Sigmoid colon (tissue), 7 donors: ENCODE data around the gene GPR63. TPM values are rescaled to one million over a fixed set of nuclear protein-coding genes. Genes with fewer than 3 reads are reported as not detected.

Experiments
- DNase-seq: peaks from one replicate; pipeline ENCODE4 v3.0.0-alpha.2; 2019
- H3K27ac ChIP-seq, 4 donors: fragments of 200-600 bp; sonication (generic); one replicate each; pipeline ENCODE4 v1.5.1; 2016 to 2019; ENCODE audit warnings: mild to moderate bottlenecking in 1 of 4
- H3K27me3 ChIP-seq, 3 donors: fragments of 200-600 bp; sonication (generic); one replicate each; pipeline ENCODE4 v1.5.1; 2019; ENCODE audit warnings: mild to moderate bottlenecking in 1 of 3
- H3K36me3 ChIP-seq, 4 donors: fragments of 200-600 bp; sonication (generic); one replicate each; pipeline ENCODE4 v1.5.1; 2016 to 2019
- H3K4me1 ChIP-seq, 4 donors: fragments of 200-600 bp; sonication (generic); one replicate each; pipeline ENCODE4 v1.5.1; 2017 to 2019
- H3K4me3 ChIP-seq, 4 donors: fragments of 200-600 bp; sonication (generic); one replicate each; pipeline ENCODE4 v1.5.1; 2017 to 2019; ENCODE audit warnings: mild to moderate bottlenecking in 2 of 4, moderate library complexity in 1 of 4
- H3K9me3 ChIP-seq, 4 donors: fragments of 200-600 bp in 3 of 4; sonication (generic) in 3 of 4; one replicate each; pipeline versions ENCODE4 v1.5.1 to v1.6.1; 2013 to 2019
- CTCF ChIP-seq, 4 experiments: fragments of 450-650 bp in 3 of 4; fragments of 200-600 bp in 1 of 4; IDR thresholded peaks; one replicate each; pipeline ENCODE4 v1.5.1; 2016 to 2019; ENCODE audit warnings: antibody characterized with exemption in 4 of 4, mild to moderate bottlenecking in 3 of 4, moderate library complexity in 2 of 4
- EP300 ChIP-seq, 4 donors: sonication (generic); formaldehyde crosslinking; IDR thresholded peaks; one replicate each; pipeline ENCODE4 v1.6.1; 2017; ENCODE audit warnings: antibody characterized with exemption in 4 of 4
- POLR2A ChIP-seq, 2 donors: fragments of 450-650 bp; IDR thresholded peaks; one replicate each; pipeline ENCODE4 v1.6.1; 2016; ENCODE audit warnings: antibody characterized with exemption in 2 of 2, mild to moderate bottlenecking in 2 of 2, moderate library complexity in 2 of 2
- POLR2AphosphoS5 ChIP-seq, 4 donors: sonication (generic); formaldehyde crosslinking; IDR thresholded peaks; one replicate each; pipeline ENCODE4 v1.6.1; 2017; ENCODE audit warnings: antibody characterized with exemption in 4 of 4
- WGBS, 2 donors: extraction: QIAGEN DNeasy Blood & Tissue Kit; methylation state at CpG; one replicate each; pipeline ENCODE4 v1.1.7; 2013; 5-methylcytosine and 5-hydroxymethylcytosine counted together
- intact Hi-C: fragments of 100-400 bp; cut with DNase I; formaldehyde crosslinking; loops from one replicate; pipeline ENCODE4 v1.15.1; 2023
- polyA plus RNA-seq, 3 donors: library from polyadenylated mRNA; stranded (reverse); fragments of 200-250 nt; gene quantifications; one replicate each; pipeline ENCODE4 v1.2.3, GENCODE V29; 2013
- total RNA-seq, 4 donors: library from RNA; depleted of rRNA; stranded (reverse); fragments of >200 nt; gene quantifications; one replicate each; pipeline ENCODE4 v1.1.0, GENCODE V29; 2016
- donor health status: healthy with polysubstance abuse.
- donor health status: Bipolar disorder and iron deficiency.
- donor health status: healthy.

The GPR63 gene
- total and polyA plus RNA-seq, 7 donors, result under 0.01 to 1.8 (median 0.83) TPM

DNA sequence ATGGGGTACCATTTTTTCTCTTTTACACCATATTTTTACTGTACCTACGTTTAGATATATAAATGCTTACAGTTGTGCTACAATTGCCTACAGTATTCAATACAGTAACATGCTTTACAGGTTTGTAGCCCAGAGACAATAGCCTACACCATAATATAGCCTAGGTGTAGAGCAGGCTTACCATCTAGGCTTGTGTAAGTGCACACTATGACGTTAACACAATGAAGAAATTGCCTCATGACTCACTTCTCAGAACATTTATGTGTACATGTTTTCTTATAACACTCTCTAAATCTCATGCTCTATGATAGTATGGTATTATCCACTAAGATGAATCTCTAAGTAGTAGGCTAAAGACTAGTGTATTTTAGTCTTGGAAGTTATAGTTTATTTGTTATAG lies 13.5 kb downstream of the GPR63 start:
- H3K9me3 ChIP-seq, result peaks cover 0 to 4% (median 0%) of the 10 kb centered on the region in 4 donors
- H3K4me1 ChIP-seq, result no peaks in the 10 kb centered on the region
- intact Hi-C loops, result no loop called here
- H3K27me3 ChIP-seq, result no peaks in the 10 kb centered on the region
- 80 to 82% methylated on average over 2 of the region's 2 CpGs for WGBS, 2 donors
- TF ChIP-seq POLR2A (IDR thresholded peaks at IDR 0.05), result no peak
- no peak for TF ChIP-seq EP300 (IDR thresholded peaks at IDR 0.05)
- no peak for TF ChIP-seq POLR2AphosphoS5 (IDR thresholded peaks at IDR 0.05)
- TF ChIP-seq CTCF (IDR thresholded peaks at IDR 0.05), result no peak
- H3K4me3 ChIP-seq, result no peak overlapping the region
- no peak overlapping the region for H3K27ac ChIP-seq
- DNase-seq, result no peak
- no peaks in the 10 kb centered on the region for H3K36me3 ChIP-seq

- TF ChIP-seq POLR2A (IDR thresholded peaks at IDR 0.05), result no peak
- no peak for TF ChIP-seq POLR2AphosphoS5 (IDR thresholded peaks at IDR 0.05)
- TF ChIP-seq CTCF (IDR thresholded peaks at IDR 0.05), result no peak
- TF ChIP-seq EP300 (IDR thresholded peaks at IDR 0.05), result no peak
- no peak for DNase-seq
- WGBS, 2 donors, result 96 to 97% methylated on average over 4 of the region's 4 CpGs
- H3K4me1 ChIP-seq, result peaks cover 0 to 8% (median 3%) of the 10 kb centered on the region in 4 donors
- no peaks in the 10 kb centered on the region for H3K27me3 ChIP-seq
- intact Hi-C loops, result no loop called here
- no peak overlapping the region for H3K4me3 ChIP-seq
- no peaks in the 10 kb centered on the region for H3K36me3 ChIP-seq
- peaks cover 0 to 4% (median 0%) of the 10 kb centered on the region in 4 donors for H3K9me3 ChIP-seq
- no peak overlapping the region for H3K27ac ChIP-seq
Observed at GRCh38 chr6:96821034-96821433, 16.2 kb downstream of the GPR63 start.

GRCh38 chr6:96816301-96816817 lies 20.9 kb downstream of the GPR63 start:
- H3K4me3 ChIP-seq, result peak overlapping the region in 2 of 4 donors; percentile 10 to 20

DNA sequence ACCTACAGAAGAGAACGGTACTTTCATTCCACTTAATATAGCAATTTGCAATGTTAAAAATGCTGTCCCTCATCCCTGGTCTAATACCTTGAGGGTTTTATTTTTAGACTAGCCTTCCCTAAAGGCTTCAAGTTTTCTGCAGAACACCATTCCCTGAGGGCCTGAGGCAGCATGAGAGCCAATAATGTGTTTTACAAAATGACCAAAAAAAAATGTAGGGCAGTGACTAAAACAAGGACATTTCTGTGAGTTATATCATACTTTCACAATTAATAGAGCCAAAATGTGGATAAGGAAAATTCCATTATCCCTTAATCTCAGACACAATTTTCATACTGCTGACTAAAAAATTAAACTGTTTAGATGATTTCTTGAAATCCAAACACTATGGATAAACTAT lies 22.7 kb downstream of the GPR63 start:
- Histone ChIP-seq H3K4me1 (peaks cover 0 to 27% (median 5%) of the 10 kb centered on the region in 4 donors), H3K27ac (no peak overlapping the region), H3K4me3 (no peak overlapping the region), H3K27me3 (no peaks in the 10 kb centered on the region), H3K9me3 (peaks cover 0 to 4% (median 0%) of the 10 kb centered on the region in 4 donors), H3K36me3 (no peaks in the 10 kb centered on the region)
- intact Hi-C loops, result no loop called here
- 86 to 92% methylated on average over 1 of the region's 1 CpG for WGBS, 2 donors
- no peak for DNase-seq
- TF ChIP-seq CTCF (IDR thresholded peaks at IDR 0.05) (no peak), POLR2A (IDR thresholded peaks at IDR 0.05) (no peak), POLR2AphosphoS5 (IDR thresholded peaks at IDR 0.05) (no peak), EP300 (IDR thresholded peaks at IDR 0.05) (no peak)

More at GRCh38 chr6:96816301-96816817, 20.9 kb downstream of the GPR63 start:
- Histone ChIP-seq H3K36me3 (no peaks in the 10 kb centered on the region), H3K9me3 (peaks cover 0 to 4% (median 0%) of the 10 kb centered on the region in 4 donors), H3K4me1 (peaks cover 0 to 19% (median 5%) of the 10 kb centered on the region in 4 donors), H3K27ac (no peak overlapping the region), H3K27me3 (no peaks in the 10 kb centered on the region)
- intact Hi-C loops, result no loop called here
- DNase-seq, result no peak
- TF ChIP-seq POLR2A (IDR thresholded peaks at IDR 0.05), result no peak
- no peak for TF ChIP-seq CTCF (IDR thresholded peaks at IDR 0.05)
- no peak for TF ChIP-seq POLR2AphosphoS5 (IDR thresholded peaks at IDR 0.05)
- TF ChIP-seq EP300 (IDR thresholded peaks at IDR 0.05), result no peak
- WGBS, 2 donors, result 63 to 76% methylated on average over 5 of the region's 5 CpGs
